Epithelial cell of prostate (primary cell): ENCODE data around the gene PARM1.
"Not testable (repeated sequence)": the region's sequence is repeated elsewhere in the genome, so short reads cannot be mapped to it uniquely, and the experiment has no call there.

ENCODE experiments used
- DNase-seq: peaks from one replicate; pipeline ENCODE4 v3.0.0-alpha.2; 2011; ENCODE audit warnings: low read depth, low spot score
- H3K27ac ChIP-seq: fragments of 450-650 bp; 2 replicates; pipeline ENCODE4 v1.5.1; 2017; ENCODE audit warnings: mild to moderate bottlenecking

PARM1 gene

DNA sequence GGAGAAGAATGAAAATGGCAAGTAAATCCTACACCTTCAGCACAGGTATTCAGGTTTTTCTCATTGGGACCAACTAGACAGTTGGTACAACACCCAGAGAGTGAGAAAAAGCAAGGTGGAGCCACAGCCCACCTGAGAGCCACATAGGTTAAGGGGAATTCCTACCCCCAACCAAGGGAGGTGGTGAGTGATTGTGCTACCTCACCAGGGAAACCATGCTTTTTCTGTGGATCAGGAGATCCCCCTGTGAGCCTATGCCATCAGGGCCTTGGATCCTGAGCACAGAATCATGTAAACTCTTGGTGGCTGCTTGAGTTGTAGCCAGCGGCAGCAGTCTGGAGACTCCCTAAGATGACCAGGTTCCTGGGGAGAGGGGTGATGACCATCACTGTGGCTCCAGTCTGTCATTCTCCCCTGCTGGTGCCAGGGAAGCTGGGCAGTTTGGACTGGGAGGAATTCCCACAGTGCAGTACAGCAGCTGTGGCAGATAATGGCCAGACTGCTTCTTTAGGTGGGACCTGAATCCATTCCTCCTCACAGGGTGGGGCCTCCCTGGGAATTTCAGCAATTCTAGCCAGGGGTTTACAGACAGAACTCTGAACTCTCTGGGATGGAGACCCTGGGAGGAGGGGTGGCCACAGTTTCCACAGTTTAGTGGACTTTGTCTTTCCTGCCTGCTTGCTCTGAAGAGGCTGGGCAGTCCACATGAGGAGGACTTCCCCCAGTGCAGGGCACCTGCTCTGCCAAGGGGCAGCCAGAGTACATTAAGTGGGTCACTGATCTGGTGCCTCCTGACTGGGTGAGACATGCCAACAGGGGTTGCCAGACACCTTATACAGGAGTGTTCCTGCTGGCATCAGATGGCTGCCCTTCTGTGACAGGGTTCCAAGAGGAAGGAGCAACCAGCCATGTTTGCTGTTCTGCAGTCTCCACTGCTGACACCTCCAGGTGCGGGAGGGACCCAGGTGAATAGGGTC is 43.2 kb downstream of the PARM1 start:
- DNase-seq, result no peak

DNA sequence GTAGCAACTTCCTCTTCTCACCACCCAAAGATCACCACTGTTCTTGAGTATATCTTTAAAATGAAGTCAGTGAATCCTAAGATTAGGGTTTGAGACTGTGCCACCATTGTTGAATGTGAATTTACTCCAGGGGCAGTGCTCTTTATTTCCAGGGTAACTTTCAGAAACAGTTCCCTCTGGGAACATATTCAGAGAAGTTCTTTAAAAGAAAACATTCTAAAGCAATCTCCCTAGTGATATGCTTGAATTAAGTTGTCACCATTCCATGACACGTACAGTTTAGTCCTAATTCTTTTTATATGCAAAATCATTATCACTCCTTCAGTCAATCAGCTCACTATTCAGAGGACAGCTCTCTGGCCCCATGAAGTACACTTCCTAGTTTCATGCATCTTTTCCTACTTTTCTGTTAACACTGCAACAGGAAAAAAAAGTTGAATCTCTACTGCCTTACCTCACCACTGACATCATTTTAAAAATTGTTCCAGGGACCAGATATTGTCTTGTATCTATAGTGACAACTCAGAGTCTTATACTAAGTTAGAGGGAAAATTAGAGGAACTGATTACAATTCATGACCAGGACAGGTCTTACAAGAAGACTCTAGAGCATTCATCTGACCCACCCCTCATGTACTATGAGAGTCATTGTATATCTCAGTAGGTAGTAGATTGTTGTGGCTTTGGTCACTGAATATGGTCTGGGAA is 49.8 kb downstream of the PARM1 start:
- DNase-seq, result no peak
- H3K27ac ChIP-seq, result no peak overlapping the region

More for the DNA sequence above, 43.2 kb downstream of the PARM1 start:
- H3K27ac ChIP-seq, result no peak overlapping the region

DNA sequence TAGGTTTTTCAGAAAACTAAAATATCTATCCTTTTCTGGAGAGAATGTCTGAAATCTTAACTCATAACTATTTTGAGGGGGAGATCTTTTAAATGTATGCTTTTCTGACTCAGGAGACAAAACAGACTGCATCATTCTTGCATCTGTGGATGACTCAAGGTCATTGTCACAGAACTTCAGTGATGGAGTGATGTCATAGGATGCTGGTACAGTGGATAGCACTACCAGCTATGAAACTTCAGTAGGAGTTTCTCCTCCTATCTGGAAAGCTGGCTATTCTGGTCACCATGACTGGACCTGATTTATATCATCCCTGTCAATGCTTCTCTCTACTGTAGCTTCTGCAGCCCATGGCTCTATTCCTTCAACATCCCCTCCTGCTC is 50.3 kb downstream of the PARM1 start:
- no peak for DNase-seq

GRCh38 chr4:74990276-74990875 is 57.5 kb downstream of the PARM1 start:
- no peak for DNase-seq
- H3K27ac ChIP-seq, result no peak overlapping the region

More for the DNA sequence above, 50.3 kb downstream of the PARM1 start:
- H3K27ac ChIP-seq, result no peak overlapping the region

- H3K27ac ChIP-seq, DNase-seq: not testable (repeated sequence)
These were observed 61.5 kb downstream of the PARM1 start for GRCh38 chr4:74994436-74994835.

- DNase-seq, result peak; percentile 40
- peak overlapping the region; percentile 6 for H3K27ac ChIP-seq
These were observed 64.1 kb downstream of the PARM1 start for GRCh38 chr4:74996996-74997395.

GRCh38 chr4:74997948-74998729 is 65.2 kb downstream of the PARM1 start:
- no peak for DNase-seq
- H3K27ac ChIP-seq, result no peak overlapping the region

GRCh38 chr4:74999714-75000309 is 66.9 kb downstream of the PARM1 start:
- no peak for DNase-seq
- H3K27ac ChIP-seq, result no peak overlapping the region

DNA sequence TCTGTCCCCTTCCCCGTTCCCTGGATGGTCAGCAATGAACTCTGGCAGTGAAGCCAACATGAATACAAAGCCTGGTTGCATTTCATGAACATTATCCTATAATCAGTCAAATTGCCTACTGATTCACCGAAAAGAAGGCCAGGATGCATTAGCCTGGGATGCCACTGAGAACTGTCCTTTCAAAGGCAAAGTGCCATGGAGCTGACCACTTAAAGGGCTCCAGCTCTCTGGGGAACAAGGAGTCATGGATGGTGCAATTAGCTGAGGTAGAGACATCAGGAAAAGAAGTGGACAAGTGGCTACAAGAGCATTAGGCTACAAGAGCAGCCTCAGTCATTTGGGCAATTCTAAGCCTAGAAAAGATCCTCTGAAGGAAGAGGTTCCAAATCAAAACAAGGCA is 69.0 kb downstream of the PARM1 start:
- no peak overlapping the region for H3K27ac ChIP-seq
- DNase-seq, result no peak

DNA sequence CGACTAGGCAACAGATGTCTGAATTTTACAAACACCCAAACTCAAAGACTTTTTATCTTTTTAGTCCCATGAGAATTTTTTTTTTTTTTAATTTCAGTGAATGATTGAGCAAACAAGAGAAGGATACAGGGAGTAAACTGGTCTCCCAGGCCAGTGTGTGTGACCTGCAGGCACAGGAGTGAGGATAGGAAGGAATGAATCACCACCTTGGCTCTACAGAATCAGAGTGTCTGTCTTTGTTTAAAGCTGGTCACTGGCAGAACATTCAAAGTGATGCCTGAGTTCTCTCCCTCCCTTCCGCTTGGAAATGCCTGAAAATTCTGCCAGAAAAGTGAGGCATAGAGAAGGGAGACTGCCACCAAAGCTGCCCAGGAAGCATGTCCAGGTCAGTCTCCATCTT is 69.5 kb downstream of the PARM1 start:
- H3K27ac ChIP-seq, result no peak overlapping the region
- DNase-seq, result no peak

DNA sequence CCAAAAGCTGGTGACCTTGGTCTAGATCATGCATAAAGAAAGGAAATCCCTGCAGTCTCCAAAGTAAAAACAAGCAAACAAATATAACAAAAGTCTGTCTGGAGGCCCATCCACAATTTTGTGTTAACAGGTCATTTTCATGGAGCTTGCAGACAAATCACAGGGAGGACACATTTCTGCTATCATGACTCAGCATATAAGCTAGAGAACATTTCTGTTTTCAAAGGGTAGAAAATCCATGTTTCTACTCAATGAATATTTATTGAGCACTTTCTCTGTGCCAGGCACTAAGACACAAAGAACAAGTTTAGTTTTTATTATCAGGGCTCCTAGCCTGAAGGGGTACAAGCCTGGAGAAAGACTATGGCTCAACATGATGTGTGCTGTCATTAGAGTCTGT is 71.1 kb downstream of the PARM1 start:
- no peak overlapping the region for H3K27ac ChIP-seq

DNA sequence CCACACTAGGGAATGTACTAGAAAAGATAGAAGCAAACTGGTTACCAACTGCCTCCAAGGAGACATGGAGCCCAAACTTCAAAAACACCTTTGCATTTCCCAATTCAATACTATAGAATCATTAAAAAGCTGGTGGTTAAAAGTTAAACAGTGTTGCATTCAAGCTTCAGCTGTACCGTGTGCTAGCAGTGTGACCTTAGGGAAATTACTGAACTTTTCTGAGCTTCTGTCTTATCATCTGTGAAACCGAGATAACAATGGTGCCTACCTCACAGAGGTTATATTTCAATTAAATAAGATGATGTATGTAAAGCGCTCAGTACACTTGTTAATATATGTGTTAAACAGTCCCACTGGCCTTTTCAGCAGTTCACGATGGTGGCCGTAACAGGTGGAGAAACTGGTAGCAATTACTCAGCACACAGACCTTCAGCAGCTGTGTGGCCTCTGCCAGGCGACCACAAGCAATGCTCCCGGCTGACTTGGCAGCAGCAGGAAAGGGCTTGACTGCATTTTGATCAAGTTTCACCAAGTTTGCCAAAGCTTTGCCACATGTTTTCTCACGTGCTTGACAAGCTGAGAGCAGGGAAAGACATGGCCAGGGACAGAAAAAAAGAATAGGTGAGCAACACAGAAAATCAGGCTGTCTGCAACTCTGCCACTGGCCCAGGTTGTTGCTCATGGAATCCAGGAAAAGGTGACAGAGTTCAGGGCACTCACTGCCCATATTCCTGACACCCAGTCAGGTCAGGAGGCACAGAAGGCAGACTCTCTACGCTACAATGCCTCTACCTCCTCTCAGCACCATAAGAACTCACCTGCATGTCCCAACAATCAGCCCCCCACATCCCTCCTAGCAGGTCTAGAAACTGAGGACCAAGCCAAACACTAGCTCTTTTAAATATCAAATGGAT is 72.1 kb downstream of the PARM1 start:
- no peak overlapping the region for H3K27ac ChIP-seq
- DNase-seq, result no peak

More for the DNA sequence above, 71.1 kb downstream of the PARM1 start:
- no peak for DNase-seq

DNA sequence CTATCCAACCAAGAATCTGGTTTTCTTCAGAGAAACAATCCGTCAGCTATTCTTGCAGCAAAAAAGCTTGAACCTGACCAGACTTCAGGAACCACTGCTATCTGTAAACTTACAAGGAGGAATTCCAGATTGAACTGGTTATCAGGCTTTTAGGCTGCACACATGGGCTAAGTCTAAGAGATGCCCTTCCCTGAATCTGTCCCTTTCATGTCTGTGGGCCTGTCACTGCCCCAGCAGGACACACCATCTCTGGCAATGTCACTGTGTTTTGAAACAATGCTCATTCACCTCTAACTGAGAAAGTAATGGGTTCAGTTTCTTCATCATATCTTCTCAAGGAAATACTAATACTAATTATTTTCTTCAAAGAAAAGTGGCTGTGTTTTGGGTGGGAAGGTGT is 72.8 kb downstream of the PARM1 start:
- no peak for DNase-seq
- no peak overlapping the region for H3K27ac ChIP-seq

GRCh38 chr4:75007891-75008290 is 75.0 kb downstream of the PARM1 start:
- no peak for DNase-seq
- no peak overlapping the region for H3K27ac ChIP-seq

DNA sequence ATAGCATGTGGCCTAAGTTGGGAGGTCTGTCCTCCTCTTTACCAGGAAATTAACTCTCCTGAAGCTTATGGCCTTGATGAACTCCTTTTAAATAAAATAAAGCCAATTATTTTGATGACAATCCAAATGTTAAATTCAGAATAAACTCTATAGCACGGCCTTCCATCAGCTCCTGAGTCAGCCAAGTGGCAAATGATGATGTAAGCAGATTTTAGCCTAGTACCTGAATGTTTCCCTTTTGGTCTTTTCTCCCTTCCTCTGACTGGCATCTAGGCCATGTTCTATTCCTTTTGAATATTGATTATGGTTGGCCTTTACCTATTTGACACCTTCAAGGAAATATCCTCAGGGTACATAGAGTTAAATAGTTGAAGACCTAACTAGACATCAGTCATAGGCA is 76.2 kb downstream of the PARM1 start:
- no peak for DNase-seq
- peak overlapping the region; percentile 32 for H3K27ac ChIP-seq

- peak; percentile 36 for DNase-seq
- peak overlapping the region; percentile 56 for H3K27ac ChIP-seq
These were observed 78.3 kb downstream of the PARM1 start for GRCh38 chr4:75011131-75011795.

DNA sequence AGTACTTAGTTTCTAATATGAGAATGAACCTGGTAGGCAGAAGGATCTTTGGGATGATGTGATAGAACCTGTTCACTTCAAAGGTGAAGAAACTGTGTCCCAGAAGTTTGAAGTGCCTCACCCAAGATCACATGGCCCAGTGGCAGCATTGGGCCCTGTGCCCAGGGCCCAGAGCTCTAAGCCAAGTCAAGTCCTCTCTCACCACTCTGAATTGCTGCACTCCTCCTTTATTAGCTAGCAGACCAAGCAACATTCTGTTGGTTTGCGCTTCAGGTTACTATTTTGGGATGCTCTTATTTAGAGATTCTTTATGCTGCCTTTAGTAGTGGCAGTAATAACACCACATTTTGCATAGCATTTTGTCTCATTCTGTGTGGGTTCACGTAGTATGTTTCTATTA is 82.7 kb downstream of the PARM1 start:
- DNase-seq, result no peak
- no peak overlapping the region for H3K27ac ChIP-seq

DNA sequence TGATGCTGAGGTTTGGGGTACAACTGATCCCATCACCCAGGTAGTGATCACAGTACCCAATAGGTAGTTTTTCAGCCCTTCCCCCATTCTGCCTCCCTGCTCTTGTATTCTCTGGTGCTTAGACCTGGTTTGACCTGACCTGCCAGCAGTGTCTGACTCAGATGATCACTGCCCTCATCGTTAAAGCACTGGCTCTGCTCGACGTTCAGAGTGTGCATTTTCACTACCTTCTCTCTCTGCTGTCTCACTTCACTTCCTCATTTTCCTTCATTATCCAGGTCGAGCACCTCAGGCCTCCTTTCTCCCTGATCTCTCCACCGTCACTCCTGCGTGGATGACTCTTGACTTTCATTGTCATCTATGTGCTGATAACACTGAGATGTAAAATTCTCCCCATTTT is 83.6 kb downstream of the PARM1 start:
- H3K27ac ChIP-seq, result no peak overlapping the region
- no peak for DNase-seq
